Suppressor macrophage treated with lipopolysaccharide for 4 hours (primary cell): Measurements from ENCODE around the gene ALG6.
"Not testable (repeated sequence)": the region's sequence is repeated elsewhere in the genome, so short reads cannot be mapped to it uniquely, and the experiment has no call there.

ENCODE experiments used
- DNase-seq: peaks from one replicate; pipeline ENCODE4 v3.0.0-alpha.2; 2020

The ALG6 gene

DNA sequence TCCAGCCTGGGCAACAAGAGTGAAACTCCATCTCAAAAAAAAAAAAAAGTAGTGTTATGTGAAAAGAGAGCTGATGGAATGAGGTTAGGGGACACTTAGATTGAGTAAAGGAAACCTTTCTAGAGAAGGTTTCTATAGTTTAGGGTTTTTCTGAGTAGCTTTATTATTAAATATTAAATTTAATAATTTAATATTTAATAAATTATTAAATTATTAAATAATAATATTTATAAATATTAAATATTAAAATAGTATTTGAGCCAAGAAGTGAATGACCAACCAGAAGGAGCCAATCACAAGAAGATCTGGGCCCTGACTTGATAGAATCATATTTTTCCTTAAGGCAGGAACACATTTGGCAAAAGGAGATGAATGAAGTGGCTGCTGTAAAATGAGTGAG, 50.7 kb downstream of the ALG6 start:
- no peak for DNase-seq

DNA sequence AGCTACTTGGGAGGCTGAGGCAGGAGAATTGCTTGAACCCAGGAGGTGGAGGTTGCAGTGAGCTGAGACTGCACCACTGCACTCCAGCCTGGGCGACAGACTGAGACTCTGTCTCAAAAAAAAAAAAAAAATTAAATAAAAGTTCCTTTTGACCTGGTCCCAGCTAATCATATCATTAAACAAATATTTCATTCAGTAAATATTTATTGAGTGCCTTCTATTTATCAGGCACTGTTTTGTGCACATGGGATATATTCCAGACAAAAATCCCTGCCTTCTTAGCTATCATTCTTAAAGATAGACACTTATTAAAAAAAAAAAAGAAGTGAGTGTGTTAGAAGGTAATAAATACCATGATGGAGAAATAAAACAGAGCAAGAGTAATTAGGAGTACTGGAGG, 53.3 kb downstream of the ALG6 start:
- DNase-seq = not testable (repeated sequence)

DNA sequence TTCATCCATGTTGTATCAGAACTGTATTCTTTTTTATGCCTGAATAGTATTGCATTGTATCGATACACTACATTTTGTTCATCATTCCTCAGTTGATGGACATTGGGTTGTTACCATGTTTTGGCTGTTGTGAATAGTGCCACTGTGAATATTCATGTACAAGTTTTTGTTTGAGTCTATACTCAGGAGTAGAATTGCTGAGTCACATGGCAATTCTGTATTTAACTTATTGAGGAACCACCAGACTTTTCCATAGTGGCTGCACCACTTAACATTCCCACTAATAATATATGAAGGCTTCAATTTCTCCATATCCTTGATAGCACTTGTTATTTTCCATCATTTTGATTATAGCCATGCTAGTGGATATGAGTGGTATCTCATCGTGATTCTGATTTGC, 56.2 kb downstream of the ALG6 start:
- no peak for DNase-seq

DNA sequence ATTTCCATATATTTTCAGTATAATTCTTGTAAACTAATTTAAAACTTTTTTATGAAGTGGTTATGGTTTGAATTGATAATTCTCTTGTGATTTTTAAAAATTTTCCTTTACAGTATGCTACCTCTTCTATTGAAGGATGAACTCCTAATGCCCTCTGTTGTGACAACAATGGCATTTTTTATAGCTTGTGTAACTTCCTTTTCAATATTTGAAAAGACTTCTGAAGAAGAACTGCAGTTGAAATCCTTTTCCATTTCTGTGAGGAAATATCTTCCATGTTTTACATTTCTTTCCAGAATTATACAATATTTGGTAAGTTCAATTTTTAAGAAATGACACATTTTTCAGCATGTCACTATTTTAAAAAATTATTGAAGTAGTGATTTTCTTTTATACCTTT, 61.4 kb downstream of the ALG6 start:
- DNase-seq = no peak

DNA sequence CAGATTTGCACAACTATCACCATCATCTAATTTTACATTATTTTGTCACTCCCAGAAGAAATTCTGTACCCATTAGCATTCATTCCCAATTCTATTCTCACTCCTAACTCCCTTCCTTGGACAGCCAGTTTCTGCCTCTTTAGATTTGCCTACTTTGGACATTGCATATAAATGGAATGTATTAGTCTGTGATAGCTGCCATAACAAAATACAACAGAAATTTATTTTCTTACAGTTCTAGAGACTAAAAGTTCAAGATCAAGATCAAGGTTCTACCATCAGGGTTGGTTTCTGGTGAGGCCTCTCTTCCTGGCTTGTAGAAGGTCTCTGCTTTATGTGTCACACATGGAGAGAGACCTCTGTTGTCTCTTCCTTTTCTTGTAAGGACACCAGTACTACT, 61.9 kb downstream of the ALG6 start:
- no peak for DNase-seq

DNA sequence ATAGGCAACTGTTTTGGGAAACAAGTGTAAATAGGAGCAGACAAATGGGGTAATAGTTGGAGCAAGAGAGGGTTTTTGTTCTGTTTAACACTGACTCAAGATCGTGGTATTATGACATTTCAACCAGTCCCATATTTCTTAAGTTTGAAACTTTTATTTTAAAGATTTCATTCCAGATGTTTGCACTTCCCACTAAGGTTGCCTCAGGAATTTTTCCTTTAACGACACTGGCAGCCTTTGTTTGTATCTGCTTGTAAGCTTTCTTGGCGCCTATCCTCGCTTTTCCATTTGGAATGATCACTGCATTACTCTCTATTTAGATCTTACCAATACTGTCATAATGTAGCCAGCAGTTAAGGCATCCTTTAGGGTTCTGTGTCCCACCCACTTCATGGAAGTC, 67.7 kb downstream of the ALG6 start:
- no peak for DNase-seq

DNA sequence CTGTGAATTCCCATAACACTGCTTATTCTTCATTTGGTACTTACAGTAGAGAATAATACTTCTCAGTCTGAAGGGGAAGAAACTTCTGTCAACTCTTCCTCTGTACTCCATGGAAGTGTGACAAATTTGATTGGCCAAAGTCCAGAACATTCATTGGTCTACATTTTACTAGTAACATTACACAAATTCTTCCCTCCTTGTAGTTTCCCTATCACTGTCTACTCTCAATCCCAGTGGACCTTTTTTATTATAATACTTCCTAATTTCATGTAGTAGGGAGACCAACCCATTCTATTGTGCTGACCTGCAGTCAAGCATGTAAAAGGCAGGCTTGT, 74.7 kb downstream of the ALG6 start:
- DNase-seq = no peak

DNA sequence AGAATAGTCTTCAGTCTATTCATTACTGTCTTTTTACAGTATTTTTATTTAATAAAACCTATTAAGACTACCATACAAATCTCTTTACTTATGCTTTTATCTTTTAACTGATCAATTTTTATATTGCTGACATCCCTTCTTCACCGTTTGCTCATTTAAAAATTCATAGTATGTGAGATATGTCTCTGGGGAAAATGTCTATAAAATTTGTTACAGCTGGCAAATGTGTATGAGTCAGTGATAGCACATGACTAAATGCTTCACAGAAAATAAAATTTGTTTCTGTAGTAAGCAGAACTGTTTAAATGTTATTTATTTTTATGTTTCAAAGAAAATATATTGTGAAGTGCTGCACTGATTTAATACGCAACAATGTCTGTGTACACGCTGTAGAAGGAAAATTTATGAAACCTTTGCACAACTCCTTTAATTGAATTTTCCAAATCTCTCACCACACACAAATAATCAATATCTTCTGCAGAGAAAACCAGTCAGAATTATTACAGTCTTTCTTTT, 81.4 kb downstream of the ALG6 start:
- DNase-seq = no peak

DNA sequence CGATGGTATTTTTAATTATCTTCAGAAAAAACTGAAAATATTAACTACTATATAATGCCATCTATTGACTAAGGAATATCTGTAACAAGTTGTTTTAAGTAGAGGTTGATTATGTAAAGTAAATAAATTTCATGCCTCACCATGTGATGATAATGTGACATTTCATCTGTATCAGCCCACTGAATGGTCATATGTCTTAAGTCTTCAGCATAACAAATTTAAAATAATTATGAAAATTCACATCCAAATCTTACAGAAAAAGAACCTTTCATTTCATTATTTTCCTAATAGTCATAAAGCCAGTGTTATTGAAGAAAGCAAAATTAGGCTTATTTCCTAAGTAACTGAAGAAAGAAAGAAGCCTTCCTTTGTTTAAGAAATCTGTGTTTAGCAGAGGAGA, 83.0 kb downstream of the ALG6 start:
- no peak for DNase-seq

DNA sequence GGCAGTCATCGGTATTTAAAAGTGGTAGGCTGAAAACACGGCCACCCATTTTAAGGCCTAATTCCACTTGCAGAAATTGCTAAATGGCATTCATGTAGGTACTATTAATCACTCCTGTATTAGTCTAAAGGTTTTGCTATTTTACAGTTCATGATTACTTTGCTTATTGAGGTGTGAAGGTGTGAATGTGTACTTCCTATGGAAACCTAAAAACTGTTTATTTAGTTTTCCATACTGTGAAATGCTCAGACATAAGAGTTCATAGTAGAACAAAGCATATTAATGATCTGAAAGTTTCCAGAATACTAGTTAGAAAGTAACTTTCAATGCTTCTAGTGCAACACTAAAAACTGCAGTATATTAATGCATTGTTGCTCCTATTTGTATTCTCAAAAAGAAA, 85.8 kb downstream of the ALG6 start:
- no peak for DNase-seq

DNA sequence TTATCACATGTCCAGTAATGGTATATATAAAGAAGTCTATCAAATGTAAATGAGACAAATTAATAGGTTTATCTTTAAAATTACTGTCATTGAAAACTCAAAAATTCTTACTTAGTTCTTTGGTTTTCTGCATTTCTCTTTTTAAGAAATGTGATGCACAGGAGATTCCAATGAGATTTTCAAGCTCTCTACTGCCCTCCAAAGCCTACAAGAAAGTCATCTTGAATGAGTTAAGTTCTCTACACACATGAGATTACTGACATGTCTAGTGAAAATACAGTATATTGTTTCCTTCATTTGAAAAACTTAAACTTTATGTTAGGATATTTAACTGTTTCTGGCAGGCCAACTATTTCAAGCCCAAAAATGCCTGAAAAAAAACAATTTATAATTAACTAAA, 86.8 kb downstream of the ALG6 start:
- no peak for DNase-seq

DNA sequence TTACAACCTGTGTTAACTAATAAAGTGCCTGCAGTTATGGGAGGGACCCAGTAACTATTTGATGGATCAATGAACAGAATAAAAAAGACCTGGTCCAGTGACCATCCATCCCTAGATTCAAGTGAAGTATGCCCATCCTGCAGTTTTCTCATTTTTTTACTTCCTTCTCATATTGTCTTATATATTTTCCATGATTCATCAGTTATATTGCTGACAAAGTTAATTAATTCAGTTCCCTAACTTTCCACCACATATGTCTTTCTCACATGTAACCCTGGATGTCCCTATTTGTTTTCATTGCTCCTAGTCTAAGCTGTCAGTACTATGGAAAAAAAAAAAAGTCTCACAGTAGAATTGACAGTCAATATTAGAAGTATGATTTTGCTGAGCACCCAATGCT, 91.3 kb downstream of the ALG6 start:
- DNase-seq = no peak

DNA sequence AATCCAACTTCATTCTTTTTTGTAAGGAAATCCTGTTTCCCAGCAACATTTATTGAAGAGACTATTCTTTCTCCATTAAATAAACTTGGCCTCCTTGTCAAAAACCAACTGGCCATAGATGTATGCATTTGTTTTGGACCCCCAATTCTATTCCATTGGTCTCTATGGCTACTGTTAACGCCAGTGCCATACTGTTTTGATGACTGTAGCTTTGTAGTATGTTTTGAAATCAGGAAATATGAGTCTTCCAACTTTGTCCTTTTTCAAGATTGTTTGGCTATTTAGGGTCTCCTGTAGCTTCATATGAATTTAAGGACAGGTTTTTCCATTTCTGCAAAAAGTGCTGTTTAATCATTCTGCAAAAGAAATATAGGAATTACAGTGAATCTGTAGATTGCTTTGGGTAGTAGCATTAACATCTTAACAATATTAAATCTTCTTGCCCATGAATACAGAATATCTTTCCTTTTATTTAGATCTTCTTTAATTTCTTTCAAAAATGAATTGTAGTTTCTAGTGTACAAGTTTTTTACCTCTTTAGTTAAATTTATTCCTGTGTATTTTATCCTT, 94.3 kb downstream of the ALG6 start:
- no peak for DNase-seq

DNA sequence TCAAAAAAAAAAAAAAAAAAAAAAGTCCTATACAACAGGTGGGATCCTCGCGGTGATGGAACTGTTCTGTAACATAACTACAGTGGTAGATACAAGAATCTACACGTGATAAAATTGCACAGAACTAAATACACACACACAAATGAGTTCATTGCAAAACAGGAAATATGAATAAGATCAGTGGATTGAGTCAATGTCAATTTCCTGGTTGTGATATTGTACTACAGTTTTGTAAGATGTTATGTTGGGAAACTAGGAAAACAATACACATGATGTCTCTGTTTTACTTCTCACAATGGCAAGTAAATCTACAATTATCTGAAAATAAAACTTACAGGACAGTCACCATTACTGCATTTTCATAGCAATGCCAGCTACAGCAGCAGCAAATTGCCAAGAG, 95.8 kb downstream of the ALG6 start:
- DNase-seq = peak; percentile 82

DNA sequence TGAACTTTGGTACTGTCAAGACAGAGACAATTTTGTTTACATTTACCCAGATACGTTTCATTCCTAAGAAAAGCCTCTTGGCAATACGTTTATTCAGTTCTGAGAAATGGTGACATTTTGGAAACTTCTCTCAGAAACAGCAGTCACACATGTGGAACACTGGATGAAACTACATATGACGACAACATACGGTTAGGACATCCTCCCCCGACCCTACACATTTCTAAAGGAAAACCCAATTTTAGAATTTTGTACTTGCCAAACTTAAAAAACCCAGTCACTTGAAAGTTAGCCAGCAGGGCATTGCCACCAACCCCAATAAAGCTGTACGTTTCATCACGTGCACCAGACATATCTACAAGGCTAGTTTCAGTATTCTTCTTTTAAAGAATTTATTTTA, 98.8 kb downstream of the ALG6 start:
- no peak for DNase-seq

DNA sequence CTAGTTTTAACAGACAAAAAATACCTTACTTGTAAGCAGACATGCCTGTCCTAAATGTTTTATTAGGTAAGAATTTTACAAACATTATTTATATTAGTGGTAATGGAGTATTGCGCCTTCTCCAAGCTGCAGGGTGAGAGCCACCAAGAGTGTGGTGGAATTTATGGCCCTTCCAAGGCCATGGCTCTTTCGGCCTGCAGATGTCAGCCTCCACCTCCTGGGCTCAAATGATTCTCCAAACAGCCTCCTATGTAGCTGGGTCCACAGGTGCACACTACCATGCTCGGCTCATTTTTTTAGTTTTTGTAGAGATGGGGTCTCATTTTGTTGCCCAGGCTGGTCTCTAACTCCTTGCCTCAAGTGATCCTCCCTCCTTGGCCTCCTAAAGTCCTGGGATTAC, 99.3 kb downstream of the ALG6 start:
- DNase-seq = no peak

DNA sequence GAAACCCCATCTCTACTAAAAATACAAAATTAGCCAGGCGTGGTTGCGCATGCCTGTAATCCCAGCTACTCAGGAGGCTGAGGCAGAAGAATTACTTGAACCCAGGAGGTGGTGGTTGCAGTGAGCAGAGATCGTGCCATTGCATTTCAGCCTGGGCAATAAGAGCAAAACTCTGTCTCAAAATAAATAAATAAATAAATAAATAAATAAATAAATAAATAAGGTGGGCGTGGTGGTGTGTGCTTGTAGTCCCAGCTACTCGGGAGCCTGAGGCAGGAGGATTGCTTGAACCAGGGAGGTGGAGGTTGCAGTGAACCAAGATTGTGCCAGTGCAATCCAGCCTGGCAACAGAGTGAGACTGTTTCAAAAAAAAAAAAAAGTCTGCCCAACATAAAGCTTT, 101.3 kb downstream of the ALG6 start:
- DNase-seq = not testable (repeated sequence)

DNA sequence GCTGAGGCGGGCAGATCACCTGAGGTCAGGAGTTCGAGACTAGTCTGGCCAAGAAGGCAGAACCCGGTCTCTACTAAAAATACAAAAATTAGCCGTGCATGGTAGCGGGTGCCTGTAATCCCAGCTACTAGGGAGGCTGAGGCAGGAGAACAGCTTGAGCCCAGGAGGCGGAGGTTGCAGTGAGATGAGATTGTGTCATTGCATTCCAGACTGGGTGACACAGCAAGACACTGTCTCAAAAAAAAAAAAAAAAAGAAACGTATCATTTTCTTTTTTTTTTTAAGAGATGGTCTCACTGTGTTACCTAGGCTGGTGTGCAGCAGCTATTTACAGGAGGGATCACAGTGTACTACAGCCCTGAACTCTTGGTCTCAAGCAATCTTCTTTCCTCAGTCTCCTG, 108.3 kb downstream of the ALG6 start:
- no peak for DNase-seq

DNA sequence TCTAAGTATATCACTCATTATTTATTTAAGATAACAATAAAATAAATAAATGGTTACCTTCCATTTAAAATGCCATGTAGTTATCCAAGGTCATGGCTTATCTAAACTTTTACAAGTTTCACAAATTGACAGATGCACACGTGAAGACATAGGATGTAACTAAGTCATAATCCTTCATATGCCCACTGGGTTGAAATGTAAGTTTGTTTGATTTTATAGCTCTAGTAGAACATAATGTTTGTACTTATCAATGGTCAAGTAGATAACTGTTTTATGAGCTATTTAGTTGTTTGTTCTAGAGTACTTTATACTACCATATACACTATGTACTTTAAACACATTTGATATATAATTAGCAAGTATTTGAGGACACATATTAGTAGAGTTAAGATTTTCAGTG, 112.6 kb downstream of the ALG6 start:
- DNase-seq = no peak

DNA sequence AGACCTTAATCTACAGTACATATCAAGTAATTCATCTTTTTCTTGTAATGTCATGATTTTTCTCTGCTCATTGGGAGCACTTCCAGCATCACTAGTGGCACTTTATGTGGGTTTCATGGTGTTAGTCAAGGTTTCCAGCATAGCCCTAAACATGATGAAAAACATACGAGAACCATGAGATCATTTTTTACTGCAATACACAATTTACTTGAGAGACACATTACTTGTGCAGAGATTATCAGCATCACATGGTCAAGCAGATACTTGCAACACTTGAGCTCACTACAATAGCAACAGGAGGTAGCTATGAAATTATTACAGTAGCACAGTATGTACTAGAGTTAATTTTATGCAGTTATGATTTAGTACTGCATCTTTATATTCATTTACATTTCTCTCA, 119.2 kb downstream of the ALG6 start:
- no peak for DNase-seq

DNA sequence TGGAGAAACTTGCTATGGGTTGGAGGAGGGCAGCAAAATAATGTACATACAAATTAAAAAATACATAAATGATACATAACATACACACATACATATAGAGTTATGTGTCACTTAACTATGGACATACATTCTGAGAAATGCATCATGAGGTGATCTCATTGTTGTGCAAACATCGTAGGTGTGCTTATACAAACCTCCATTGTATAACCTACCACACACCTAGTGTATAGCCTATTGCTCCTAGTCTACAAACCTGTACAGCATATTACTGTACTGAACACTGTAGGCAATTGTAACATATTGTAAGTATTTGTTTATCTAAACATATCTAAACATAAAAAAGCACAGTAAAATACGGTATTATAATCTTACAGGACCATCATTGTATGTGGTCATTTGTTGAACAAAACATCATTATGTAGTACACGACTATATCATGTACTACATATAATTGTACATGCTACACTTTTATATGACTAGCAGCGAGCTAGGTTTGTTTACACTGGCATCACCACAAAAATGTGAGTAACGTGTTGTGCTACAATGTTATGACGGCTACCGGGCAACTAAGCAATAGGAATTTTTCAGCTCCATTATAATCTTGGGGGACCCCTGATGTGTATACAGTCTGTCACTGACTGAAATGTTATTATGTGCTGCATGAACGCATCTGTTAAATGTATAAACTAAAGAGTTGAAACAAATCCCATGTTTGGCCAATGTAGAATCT, 120.1 kb downstream of the ALG6 start:
- DNase-seq = no peak
